GM23338 (cell line): ENCODE measurements around the gene MGLL. TPM values are rescaled to one million over a fixed set of nuclear protein-coding genes. Genes with fewer than 3 reads are reported as not detected.

Experiments used
- ATAC-seq: fragments of 200-7000 bp; cut with Tn5 transposase; 3 replicates; pipeline ENCODE4 v1.9.1; 2020
- DNase-seq: peaks from one replicate; pipeline ENCODE4 v3.0.0-alpha.2; 2015; ENCODE audit warnings: low spot score
- H2AFZ ChIP-seq: fragments of 200-600 bp; sonication (generic); 2 replicates; pipeline ENCODE4 v1.8.0; 2016; ENCODE audit warnings: antibody characterized with exemption, mild to moderate bottlenecking, moderate library complexity
- H3F3A ChIP-seq: fragments of 200-600 bp; sonication (generic); replicated peaks from 2 replicates; pipeline ENCODE4 v1.8.0; 2017; ENCODE audit warnings: antibody characterized with exemption, mixed run types, low read depth
- H3K27ac ChIP-seq: fragments of 200-600 bp; sonication (generic); 2 replicates; pipeline ENCODE4 v1.6.1; 2016; ENCODE audit warnings: low read depth
- H3K27me3 ChIP-seq: fragments of 200-600 bp; sonication (generic); 2 replicates; pipeline ENCODE4 v1.8.0; 2016; ENCODE audit warnings: mild to moderate bottlenecking, mixed run types, moderate library complexity; ENCODE audit not compliant: insufficient read depth
- H3K36me3 ChIP-seq: fragments of 200-600 bp; sonication (generic); 2 replicates; pipeline ENCODE4 v1.8.0; 2016; ENCODE audit warnings: mild to moderate bottlenecking; ENCODE audit not compliant: insufficient read depth
- H3K4me1 ChIP-seq: fragments of 200-600 bp; sonication (generic); 2 replicates; pipeline ENCODE4 v1.8.0; 2016; ENCODE audit warnings: mild to moderate bottlenecking, moderate library complexity; ENCODE audit not compliant: insufficient read depth
- H3K4me2 ChIP-seq: fragments of 200-600 bp; sonication (generic); 2 replicates; pipeline ENCODE4 v1.7.1; 2017; ENCODE audit warnings: mixed run types
- H3K4me3 ChIP-seq: fragments of 200-600 bp; sonication (generic); 2 replicates; pipeline ENCODE4 v1.6.1; 2016; ENCODE audit warnings: mixed run types
- H3K79me2 ChIP-seq: fragments of 200-600 bp; sonication (generic); replicated peaks from 2 replicates; pipeline ENCODE4 v1.8.0; 2017; ENCODE audit warnings: mild to moderate bottlenecking; ENCODE audit not compliant: insufficient read depth
- H3K9me2 ChIP-seq: fragments of 200-600 bp; sonication (generic); 2 replicates; pipeline ENCODE4 v1.8.0; 2017; ENCODE audit not compliant: insufficient read depth
- H4K20me1 ChIP-seq: fragments of 200-600 bp; sonication (generic); replicated peaks from 2 replicates; pipeline ENCODE4 v1.8.0; 2017; ENCODE audit warnings: mild to moderate bottlenecking; ENCODE audit not compliant: insufficient read depth
- H3K27ac Mint-ChIP-seq: 2 replicates; pipeline ENCODE4 v1.8.0; 2020; ENCODE audit warnings: inconsistent platforms, mild to moderate bottlenecking, moderate library complexity, mixed read lengths
- H3K27me3 Mint-ChIP-seq: 3 replicates; pipeline ENCODE4 v1.8.0; 2022; ENCODE audit warnings: low read depth, mild to moderate bottlenecking, moderate library complexity, mixed read lengths, inconsistent platforms; ENCODE audit not compliant: insufficient read depth, poor library complexity
- H3K36me3 Mint-ChIP-seq: 3 replicates; pipeline ENCODE4 v1.8.0; 2021; ENCODE audit warnings: low read depth, mild to moderate bottlenecking, inconsistent platforms, moderate library complexity, mixed read lengths
- H3K4me1 Mint-ChIP-seq: 3 replicates; pipeline ENCODE4 v1.8.0; 2020; ENCODE audit warnings: mild to moderate bottlenecking, inconsistent platforms, mixed read lengths
- H3K4me3 Mint-ChIP-seq: 3 replicates; pipeline ENCODE4 v1.8.0; 2021; ENCODE audit warnings: moderate library complexity, mild to moderate bottlenecking, inconsistent platforms, mixed read lengths
- H3K9me3 Mint-ChIP-seq: 3 replicates; pipeline ENCODE4 v1.8.0; 2020; ENCODE audit warnings: moderate library complexity, mild to moderate bottlenecking, inconsistent platforms, mixed read lengths
- CREB1 ChIP-seq: fragments of 250-450 bp; sonication (Bioruptor Pico); IDR thresholded peaks from 2 replicates; pipeline ENCODE4 v1.5.0; 2020; ENCODE audit warnings: low read depth, mild to moderate bottlenecking, moderate library complexity
- EZH2 ChIP-seq: fragments of 200-600 bp; sonication (generic); IDR thresholded peaks from one replicate; pipeline ENCODE4 v1.8.0; 2017; ENCODE audit warnings: antibody characterized with exemption, mild to moderate bottlenecking, low read depth; ENCODE audit not compliant: unreplicated experiment
- EZH2phosphoT487 ChIP-seq: fragments of 200-600 bp; sonication (generic); IDR thresholded peaks from one replicate; pipeline ENCODE4 v1.8.1; 2018; ENCODE audit warnings: antibody characterized with exemption; ENCODE audit not compliant: unreplicated experiment
- JUNB ChIP-seq: IDR thresholded peaks from one replicate; pipeline ENCODE4 v1.6.1; 2016; ENCODE audit warnings: antibody characterized with exemption; ENCODE audit not compliant: unreplicated experiment
- NANOG ChIP-seq: IDR thresholded peaks from 2 replicates; pipeline ENCODE4 v1.6.1; 2016; ENCODE audit warnings: antibody characterized with exemption, borderline replicate concordance
- POLR2AphosphoS5 ChIP-seq: IDR thresholded peaks from 2 replicates; pipeline ENCODE4 v1.6.1; 2016; ENCODE audit warnings: antibody characterized with exemption, low read depth
- STAT1 ChIP-seq: IDR thresholded peaks from one replicate; pipeline ENCODE4 v1.6.1; 2016; ENCODE audit warnings: antibody characterized with exemption; ENCODE audit not compliant: unreplicated experiment
- ZNF114 ChIP-seq: fragments of 250-450 bp; sonication (Bioruptor Pico); IDR thresholded peaks from 2 replicates; pipeline ENCODE4 v1.5.0; 2020; ENCODE audit warnings: mild to moderate bottlenecking, moderate library complexity
- ZNF331 ChIP-seq: fragments of 250-450 bp; sonication (Bioruptor Pico); IDR thresholded peaks from 2 replicates; pipeline ENCODE4 v1.5.0; 2020; ENCODE audit warnings: low read depth, mild to moderate bottlenecking, moderate library complexity
- polyA plus RNA-seq: library from polyadenylated mRNA; unstranded; fragments of >200 nt; fragmentation: Nextera tagmentation; extraction: Ambion mirVana; gene quantifications from 2 replicates; pipeline ENCODE4 v1.2.1, GENCODE V29; 2016
- total RNA-seq: library from RNA; depleted of rRNA; stranded (reverse); fragments of >200 nt; shearing (Covaris generic); gene quantifications from 2 replicates; pipeline ENCODE4 v1.2.3, GENCODE V29; 2014
- TF ChIP-seq, protein P1 (sequence below): IDR thresholded peaks from 2 replicates; pipeline ENCODE4 v1.6.1; 2016; ENCODE audit warnings: antibody characterized with exemption
- TF ChIP-seq, protein P2 (sequence below): IDR thresholded peaks from one replicate; pipeline ENCODE4 v1.6.1; 2018; ENCODE audit warnings: antibody characterized with exemption; ENCODE audit not compliant: unreplicated experiment
- TF ChIP-seq, protein P3 (sequence below): fragments of 250-450 bp; sonication (Bioruptor Pico); IDR thresholded peaks from 2 replicates; pipeline ENCODE4 v1.5.0; 2020; ENCODE audit warnings: mild to moderate bottlenecking, moderate library complexity
- TF ChIP-seq, protein P4 (sequence below), 2 experiments: fragments of 200-600 bp in 1 of 2; sonication (generic) in 1 of 2; conservative IDR thresholded peaks; 2 replicates each; pipeline versions ENCODE4 v1.5.1 to v1.6.1; 2016 to 2017; ENCODE audit warnings: antibody characterized with exemption in 2 of 2, low read depth in 2 of 2, mild to moderate bottlenecking in 2 of 2, moderate library complexity in 1 of 2

The MGLL gene
- total and polyA plus RNA-seq, 2 experiments from 2014 or later = 0.71 to 0.83 TPM

DNA sequence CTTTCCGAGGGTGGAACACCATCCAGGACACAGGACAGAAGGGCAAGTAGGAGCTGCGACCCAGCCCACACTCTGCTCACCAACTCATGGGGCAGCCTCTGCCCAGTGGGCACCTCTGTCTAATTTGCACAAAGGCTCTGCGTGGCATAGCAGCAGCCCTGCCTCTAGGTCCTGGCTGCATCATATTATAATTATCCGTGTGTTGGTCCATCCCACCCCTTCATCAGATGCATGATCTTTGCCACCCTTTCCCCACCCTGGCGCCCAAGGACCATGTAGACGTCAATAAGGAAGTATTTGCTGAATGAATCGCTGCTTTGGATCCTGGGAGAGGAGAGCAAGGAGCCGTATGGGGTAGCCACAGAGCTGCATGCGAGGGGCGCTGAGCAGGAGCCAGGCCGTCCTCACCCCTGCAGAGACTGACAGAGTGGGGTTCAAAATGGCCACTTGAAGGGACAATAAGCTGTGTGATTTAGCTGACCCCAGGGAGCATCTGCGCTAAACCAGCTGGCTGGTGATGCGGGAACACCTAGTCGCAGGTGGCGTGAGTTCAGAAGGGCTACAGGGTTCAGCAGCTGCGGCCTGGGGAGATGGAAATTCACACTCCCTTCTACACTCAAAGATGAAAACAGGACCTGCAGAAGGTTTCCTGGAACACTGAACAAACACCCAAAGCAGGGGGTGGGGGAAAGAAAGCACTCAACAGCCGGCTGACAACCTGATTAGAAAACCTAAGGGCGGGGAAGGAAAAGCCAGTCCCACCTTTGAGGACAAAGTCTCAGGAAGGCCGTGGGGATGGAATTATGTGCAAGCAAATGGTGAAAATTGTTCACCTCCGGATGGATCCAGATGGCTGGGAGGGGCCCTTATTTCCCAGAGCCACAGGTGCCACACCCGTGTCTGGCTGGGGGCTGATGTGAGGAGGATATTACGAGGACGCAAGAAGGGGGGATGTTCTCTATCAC, 6.4 kb downstream of the MGLL start:
- no peaks in the 10 kb centered on the region for H3K79me2 ChIP-seq
- no peak overlapping the region for H3K27ac ChIP-seq
- Mint-ChIP-seq H3K36me3 (no peaks in the 10 kb centered on the region), H3K4me1 (peaks cover 17% of the 10 kb centered on the region), H3K27ac (no peak overlapping the region), H3K27me3 (peaks cover 21% of the 10 kb centered on the region), H3K9me3 (no peaks in the 10 kb centered on the region; the same call in 2 of the 3 replicates), H3K4me3 (no peak overlapping the region)
- DNase-seq (no peak), ATAC-seq (no peak)
- H3K36me3 ChIP-seq = no peaks in the 10 kb centered on the region
- H3K4me3 ChIP-seq = no peak overlapping the region
- TF ChIP-seq, protein P1, sequence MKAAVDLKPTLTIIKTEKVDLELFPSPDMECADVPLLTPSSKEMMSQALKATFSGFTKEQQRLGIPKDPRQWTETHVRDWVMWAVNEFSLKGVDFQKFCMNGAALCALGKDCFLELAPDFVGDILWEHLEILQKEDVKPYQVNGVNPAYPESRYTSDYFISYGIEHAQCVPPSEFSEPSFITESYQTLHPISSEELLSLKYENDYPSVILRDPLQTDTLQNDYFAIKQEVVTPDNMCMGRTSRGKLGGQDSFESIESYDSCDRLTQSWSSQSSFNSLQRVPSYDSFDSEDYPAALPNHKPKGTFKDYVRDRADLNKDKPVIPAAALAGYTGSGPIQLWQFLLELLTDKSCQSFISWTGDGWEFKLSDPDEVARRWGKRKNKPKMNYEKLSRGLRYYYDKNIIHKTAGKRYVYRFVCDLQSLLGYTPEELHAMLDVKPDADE = no peak
- TF ChIP-seq EZH2phosphoT487 = no peak
- TF ChIP-seq EZH2 = no peak
- TF ChIP-seq, protein P2, sequence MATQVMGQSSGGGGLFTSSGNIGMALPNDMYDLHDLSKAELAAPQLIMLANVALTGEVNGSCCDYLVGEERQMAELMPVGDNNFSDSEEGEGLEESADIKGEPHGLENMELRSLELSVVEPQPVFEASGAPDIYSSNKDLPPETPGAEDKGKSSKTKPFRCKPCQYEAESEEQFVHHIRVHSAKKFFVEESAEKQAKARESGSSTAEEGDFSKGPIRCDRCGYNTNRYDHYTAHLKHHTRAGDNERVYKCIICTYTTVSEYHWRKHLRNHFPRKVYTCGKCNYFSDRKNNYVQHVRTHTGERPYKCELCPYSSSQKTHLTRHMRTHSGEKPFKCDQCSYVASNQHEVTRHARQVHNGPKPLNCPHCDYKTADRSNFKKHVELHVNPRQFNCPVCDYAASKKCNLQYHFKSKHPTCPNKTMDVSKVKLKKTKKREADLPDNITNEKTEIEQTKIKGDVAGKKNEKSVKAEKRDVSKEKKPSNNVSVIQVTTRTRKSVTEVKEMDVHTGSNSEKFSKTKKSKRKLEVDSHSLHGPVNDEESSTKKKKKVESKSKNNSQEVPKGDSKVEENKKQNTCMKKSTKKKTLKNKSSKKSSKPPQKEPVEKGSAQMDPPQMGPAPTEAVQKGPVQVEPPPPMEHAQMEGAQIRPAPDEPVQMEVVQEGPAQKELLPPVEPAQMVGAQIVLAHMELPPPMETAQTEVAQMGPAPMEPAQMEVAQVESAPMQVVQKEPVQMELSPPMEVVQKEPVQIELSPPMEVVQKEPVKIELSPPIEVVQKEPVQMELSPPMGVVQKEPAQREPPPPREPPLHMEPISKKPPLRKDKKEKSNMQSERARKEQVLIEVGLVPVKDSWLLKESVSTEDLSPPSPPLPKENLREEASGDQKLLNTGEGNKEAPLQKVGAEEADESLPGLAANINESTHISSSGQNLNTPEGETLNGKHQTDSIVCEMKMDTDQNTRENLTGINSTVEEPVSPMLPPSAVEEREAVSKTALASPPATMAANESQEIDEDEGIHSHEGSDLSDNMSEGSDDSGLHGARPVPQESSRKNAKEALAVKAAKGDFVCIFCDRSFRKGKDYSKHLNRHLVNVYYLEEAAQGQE = no peak
- TF ChIP-seq, protein P3, sequence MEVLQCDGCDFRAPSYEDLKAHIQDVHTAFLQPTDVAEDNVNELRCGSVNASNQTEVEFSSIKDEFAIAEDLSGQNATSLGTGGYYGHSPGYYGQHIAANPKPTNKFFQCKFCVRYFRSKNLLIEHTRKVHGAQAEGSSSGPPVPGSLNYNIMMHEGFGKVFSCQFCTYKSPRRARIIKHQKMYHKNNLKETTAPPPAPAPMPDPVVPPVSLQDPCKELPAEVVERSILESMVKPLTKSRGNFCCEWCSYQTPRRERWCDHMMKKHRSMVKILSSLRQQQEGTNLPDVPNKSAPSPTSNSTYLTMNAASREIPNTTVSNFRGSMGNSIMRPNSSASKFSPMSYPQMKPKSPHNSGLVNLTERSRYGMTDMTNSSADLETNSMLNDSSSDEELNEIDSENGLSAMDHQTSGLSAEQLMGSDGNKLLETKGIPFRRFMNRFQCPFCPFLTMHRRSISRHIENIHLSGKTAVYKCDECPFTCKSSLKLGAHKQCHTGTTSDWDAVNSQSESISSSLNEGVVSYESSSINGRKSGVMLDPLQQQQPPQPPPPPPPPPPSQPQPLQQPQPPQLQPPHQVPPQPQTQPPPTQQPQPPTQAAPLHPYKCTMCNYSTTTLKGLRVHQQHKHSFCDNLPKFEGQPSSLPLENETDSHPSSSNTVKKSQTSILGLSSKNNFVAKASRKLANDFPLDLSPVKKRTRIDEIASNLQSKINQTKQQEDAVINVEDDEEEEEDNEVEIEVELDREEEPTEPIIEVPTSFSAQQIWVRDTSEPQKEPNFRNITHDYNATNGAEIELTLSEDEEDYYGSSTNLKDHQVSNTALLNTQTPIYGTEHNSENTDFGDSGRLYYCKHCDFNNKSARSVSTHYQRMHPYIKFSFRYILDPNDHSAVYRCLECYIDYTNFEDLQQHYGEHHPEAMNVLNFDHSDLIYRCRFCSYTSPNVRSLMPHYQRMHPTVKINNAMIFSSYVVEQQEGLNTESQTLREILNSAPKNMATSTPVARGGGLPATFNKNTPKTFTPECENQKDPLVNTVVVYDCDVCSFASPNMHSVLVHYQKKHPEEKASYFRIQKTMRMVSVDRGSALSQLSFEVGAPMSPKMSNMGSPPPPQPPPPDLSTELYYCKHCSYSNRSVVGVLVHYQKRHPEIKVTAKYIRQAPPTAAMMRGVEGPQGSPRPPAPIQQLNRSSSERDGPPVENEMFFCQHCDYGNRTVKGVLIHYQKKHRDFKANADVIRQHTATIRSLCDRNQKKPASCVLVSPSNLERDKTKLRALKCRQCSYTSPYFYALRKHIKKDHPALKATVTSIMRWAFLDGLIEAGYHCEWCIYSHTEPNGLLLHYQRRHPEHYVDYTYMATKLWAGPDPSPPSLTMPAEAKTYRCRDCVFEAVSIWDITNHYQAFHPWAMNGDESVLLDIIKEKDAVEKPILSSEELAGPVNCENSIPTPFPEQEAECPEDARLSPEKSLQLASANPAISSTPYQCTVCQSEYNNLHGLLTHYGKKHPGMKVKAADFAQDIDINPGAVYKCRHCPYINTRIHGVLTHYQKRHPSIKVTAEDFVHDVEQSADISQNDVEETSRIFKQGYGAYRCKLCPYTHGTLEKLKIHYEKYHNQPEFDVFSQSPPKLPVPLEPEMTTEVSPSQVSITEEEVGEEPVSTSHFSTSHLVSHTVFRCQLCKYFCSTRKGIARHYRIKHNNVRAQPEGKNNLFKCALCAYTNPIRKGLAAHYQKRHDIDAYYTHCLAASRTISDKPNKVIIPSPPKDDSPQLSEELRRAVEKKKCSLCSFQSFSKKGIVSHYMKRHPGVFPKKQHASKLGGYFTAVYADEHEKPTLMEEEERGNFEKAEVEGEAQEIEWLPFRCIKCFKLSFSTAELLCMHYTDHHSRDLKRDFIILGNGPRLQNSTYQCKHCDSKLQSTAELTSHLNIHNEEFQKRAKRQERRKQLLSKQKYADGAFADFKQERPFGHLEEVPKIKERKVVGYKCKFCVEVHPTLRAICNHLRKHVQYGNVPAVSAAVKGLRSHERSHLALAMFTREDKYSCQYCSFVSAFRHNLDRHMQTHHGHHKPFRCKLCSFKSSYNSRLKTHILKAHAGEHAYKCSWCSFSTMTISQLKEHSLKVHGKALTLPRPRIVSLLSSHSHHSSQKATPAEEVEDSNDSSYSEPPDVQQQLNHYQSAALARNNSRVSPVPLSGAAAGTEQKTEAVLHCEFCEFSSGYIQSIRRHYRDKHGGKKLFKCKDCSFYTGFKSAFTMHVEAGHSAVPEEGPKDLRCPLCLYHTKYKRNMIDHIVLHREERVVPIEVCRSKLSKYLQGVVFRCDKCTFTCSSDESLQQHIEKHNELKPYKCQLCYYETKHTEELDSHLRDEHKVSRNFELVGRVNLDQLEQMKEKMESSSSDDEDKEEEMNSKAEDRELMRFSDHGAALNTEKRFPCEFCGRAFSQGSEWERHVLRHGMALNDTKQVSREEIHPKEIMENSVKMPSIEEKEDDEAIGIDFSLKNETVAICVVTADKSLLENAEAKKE = no peak
- TF ChIP-seq NANOG = no peak
- no peak for TF ChIP-seq POLR2AphosphoS5
- TF ChIP-seq, protein P4, sequence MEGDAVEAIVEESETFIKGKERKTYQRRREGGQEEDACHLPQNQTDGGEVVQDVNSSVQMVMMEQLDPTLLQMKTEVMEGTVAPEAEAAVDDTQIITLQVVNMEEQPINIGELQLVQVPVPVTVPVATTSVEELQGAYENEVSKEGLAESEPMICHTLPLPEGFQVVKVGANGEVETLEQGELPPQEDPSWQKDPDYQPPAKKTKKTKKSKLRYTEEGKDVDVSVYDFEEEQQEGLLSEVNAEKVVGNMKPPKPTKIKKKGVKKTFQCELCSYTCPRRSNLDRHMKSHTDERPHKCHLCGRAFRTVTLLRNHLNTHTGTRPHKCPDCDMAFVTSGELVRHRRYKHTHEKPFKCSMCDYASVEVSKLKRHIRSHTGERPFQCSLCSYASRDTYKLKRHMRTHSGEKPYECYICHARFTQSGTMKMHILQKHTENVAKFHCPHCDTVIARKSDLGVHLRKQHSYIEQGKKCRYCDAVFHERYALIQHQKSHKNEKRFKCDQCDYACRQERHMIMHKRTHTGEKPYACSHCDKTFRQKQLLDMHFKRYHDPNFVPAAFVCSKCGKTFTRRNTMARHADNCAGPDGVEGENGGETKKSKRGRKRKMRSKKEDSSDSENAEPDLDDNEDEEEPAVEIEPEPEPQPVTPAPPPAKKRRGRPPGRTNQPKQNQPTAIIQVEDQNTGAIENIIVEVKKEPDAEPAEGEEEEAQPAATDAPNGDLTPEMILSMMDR (conservative IDR thresholded peaks at IDR 0.05; ENCODE audit: low read depth in 2 of 2) = no peak
- no peak for TF ChIP-seq JUNB
- no peak for TF ChIP-seq ZNF331 (CRISPR knock-in tag)
- no peak for TF ChIP-seq ZNF114 (CRISPR knock-in tag)
- no peak for TF ChIP-seq CREB1 (CRISPR knock-in tag)
- TF ChIP-seq STAT1 = no peak
- H3K9me2 ChIP-seq = no peaks in the 10 kb centered on the region
- peaks cover under 1% of the 10 kb centered on the region; the same call in 1 of the 2 replicates for H3K27me3 ChIP-seq
- peaks cover 20% of the 10 kb centered on the region for H3K4me1 ChIP-seq
- no peak overlapping the region for H2AFZ ChIP-seq
- no peaks in the 10 kb centered on the region for H4K20me1 ChIP-seq
- H3K4me2 ChIP-seq = no peak overlapping the region
- no peaks in the 10 kb centered on the region for H3F3A ChIP-seq
